ENCODE data around the gene ETV5.

GRCh38 chr3:186042036-186042435 lies 66.9 kb downstream of the ETV5 start:
- TF ChIP-seq CTCF (IDR thresholded peaks at IDR 0.05; ENCODE audit: extremely low read depth in 1 of 2, insufficient read depth in 1 of 2, low read depth in 1 of 2, low read length in 2 of 2), result no peak
- TF ChIP-seq POLR2A (IDR thresholded peaks at IDR 0.05; ENCODE audit: low read depth, low read length), result no peak
- TF ChIP-seq EZH2 (IDR thresholded peaks at IDR 0.05; ENCODE audit: borderline replicate concordance, low read depth, low read length, severe bottlenecking), result no peak
- TF ChIP-seq MAX (IDR thresholded peaks at IDR 0.05; ENCODE audit: insufficient read depth, insufficient read length), result no peak
- TF ChIP-seq POLR2AphosphoS5 (IDR thresholded peaks at IDR 0.05; ENCODE audit: insufficient read depth, low read depth, low read length), result no peak
